GM23248 (cell line): ENCODE measurements around the gene ADCYAP1R1. TPM values are rescaled to one million over a fixed set of nuclear protein-coding genes. Genes with fewer than 3 reads are reported as not detected.

Experiments
- DNase-seq: peaks from one replicate; pipeline ENCODE4 v3.0.0-alpha.2; 2015
- H2AFZ ChIP-seq: fragments of 200-600 bp; sonication (generic); 2 replicates; pipeline ENCODE4 v1.6.1; 2016; ENCODE audit warnings: antibody characterized with exemption
- H3F3A ChIP-seq: fragments of 200-600 bp; sonication (generic); 2 replicates; pipeline ENCODE4 v1.6.1; 2016; ENCODE audit warnings: mild to moderate bottlenecking, antibody characterized with exemption, mixed run types; ENCODE audit not compliant: insufficient read depth
- H3K27ac ChIP-seq: fragments of 200-600 bp; sonication (generic); 2 replicates; pipeline ENCODE4 v1.5.1; 2016; ENCODE audit warnings: mild to moderate bottlenecking
- H3K27me3 ChIP-seq: fragments of 200-600 bp; sonication (generic); replicated peaks from 2 replicates; pipeline ENCODE4 v1.6.1; 2016; ENCODE audit warnings: mild to moderate bottlenecking; ENCODE audit not compliant: insufficient read depth
- H3K36me3 ChIP-seq: fragments of 200-600 bp; sonication (generic); 2 replicates; pipeline ENCODE4 v1.6.1; 2016; ENCODE audit warnings: low read depth, mild to moderate bottlenecking
- H3K4me1 ChIP-seq: fragments of 200-600 bp; sonication (generic); 2 replicates; pipeline ENCODE4 v1.6.1; 2016; ENCODE audit warnings: mild to moderate bottlenecking; ENCODE audit not compliant: insufficient read depth
- H3K4me2 ChIP-seq: fragments of 200-600 bp; sonication (generic); one replicate; pipeline ENCODE4 v1.6.1; 2016; ENCODE audit warnings: mild to moderate bottlenecking; ENCODE audit not compliant: unreplicated experiment
- H3K4me3 ChIP-seq: fragments of 200-600 bp; sonication (generic); 2 replicates; pipeline ENCODE4 v1.5.1; 2016; ENCODE audit warnings: mild to moderate bottlenecking
- H3K79me2 ChIP-seq: fragments of 200-600 bp; sonication (generic); 2 replicates; pipeline ENCODE4 v1.6.1; 2016; ENCODE audit warnings: mild to moderate bottlenecking; ENCODE audit not compliant: insufficient read depth
- H3K9ac ChIP-seq: fragments of 200-600 bp; sonication (generic); 2 replicates; pipeline ENCODE4 v1.6.1; 2016; ENCODE audit warnings: mild to moderate bottlenecking
- H3K9me2 ChIP-seq: fragments of 200-600 bp; sonication (generic); 2 replicates; pipeline ENCODE4 v1.6.1; 2016; ENCODE audit warnings: mixed run types, mild to moderate bottlenecking, moderate library complexity; ENCODE audit not compliant: insufficient read depth
- H3K9me3 ChIP-seq: fragments of 200-600 bp; sonication (generic); one replicate; pipeline ENCODE4 v1.6.1; 2017; ENCODE audit warnings: low read depth
- H4K20me1 ChIP-seq: fragments of 200-600 bp; sonication (generic); 2 replicates; pipeline ENCODE4 v1.6.0; 2016; ENCODE audit not compliant: insufficient read depth
- EZH2 ChIP-seq: fragments of 200-600 bp; sonication (generic); IDR thresholded peaks from 2 replicates; pipeline ENCODE4 v1.6.1; 2018; ENCODE audit warnings: antibody characterized with exemption, mild to moderate bottlenecking; ENCODE audit not compliant: insufficient read depth, poor library complexity, severe bottlenecking
- EZH2phosphoT487 ChIP-seq: fragments of 200-600 bp; sonication (generic); IDR thresholded peaks from 2 replicates; pipeline ENCODE4 v1.6.1; 2018; ENCODE audit warnings: antibody characterized with exemption, moderate library complexity, mild to moderate bottlenecking, low read depth; ENCODE audit not compliant: insufficient read depth
- WGBS, 2 experiments: methylation state at CpG; one replicate each; pipeline ENCODE4 v1.1.6; 2015 to 2017; ENCODE audit warnings: low lambda C conversion rate in 2 of 2, low coverage in 1 of 2; ENCODE audit errors: missing lambda C conversion rate in 2 of 2; 5-methylcytosine and 5-hydroxymethylcytosine counted together
- in situ Hi-C: fragments of 300-500 bp; cut with MboI; formaldehyde crosslinking; loops from 2 replicates; pipeline ENCODE4 v1.15.0; 2020
- polyA plus RNA-seq: library from polyadenylated mRNA; unstranded; fragments of >200 nt; fragmentation: Nextera tagmentation; extraction: Ambion mirVana; gene quantifications from 2 replicates; pipeline ENCODE4 v1.2.1, GENCODE V29; 2016
- total RNA-seq: library from RNA; depleted of rRNA; stranded (reverse); fragments of >200 nt; shearing (Covaris generic); gene quantifications from 2 replicates; pipeline ENCODE4 v1.2.3, GENCODE V29; 2014

The ADCYAP1R1 gene
- total and polyA plus RNA-seq, 2 experiments from 2014 or later: 0.05 TPM; not detected in 1

DNA sequence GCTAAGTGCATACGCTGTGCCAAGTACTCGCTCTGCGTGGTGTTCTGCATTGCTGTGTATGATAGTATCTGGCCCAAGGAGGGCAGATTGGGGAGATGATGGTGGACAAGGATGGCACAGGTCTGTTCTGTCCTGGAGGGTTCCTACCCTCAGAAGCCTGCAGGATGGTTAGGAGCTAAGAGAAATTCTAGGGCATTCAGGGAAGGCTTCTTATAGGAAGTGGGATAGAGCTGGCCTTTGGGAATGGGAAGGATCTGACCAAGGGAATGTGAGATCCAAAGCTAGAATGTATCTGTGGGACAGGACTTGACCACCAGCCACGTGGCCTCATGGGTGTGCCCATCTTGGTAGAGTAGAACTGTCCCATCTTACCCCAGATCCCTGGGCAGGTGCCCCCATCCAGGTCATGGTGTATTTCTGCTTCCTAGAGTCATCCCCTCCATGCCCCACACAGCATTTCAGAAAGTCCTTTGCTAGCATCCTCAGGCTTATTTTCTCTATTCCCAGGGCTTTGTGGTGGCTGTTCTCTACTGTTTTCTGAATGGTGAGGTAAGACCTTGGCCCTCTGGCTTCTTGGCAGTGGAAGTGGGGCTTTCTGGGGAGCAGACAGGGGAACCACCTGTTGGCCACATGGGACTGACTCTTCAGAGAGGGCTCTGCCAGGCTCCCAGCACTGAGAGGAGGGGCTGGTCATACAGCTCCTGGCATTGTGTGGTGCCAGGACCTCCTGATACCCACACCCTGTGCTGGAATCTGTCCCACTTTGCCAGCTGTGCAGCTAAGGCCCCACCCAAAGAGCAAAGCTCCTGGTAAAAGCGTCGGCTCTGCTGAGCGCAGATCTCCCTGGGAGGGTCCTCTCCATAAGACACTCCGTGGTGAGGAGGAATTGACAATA is 52.5 kb downstream of the ADCYAP1R1 start:
- Histone ChIP-seq H3K9ac (no peak overlapping the region), H3K4me3 (no peak overlapping the region), H4K20me1 (no peaks in the 10 kb centered on the region), H3K27ac (no peak overlapping the region), H3F3A (no peaks in the 10 kb centered on the region), H3K4me2 (no peak overlapping the region), H3K4me1 (no peaks in the 10 kb centered on the region), H3K36me3 (no peaks in the 10 kb centered on the region), H3K79me2 (no peaks in the 10 kb centered on the region), H3K9me3 (no peaks in the 10 kb centered on the region), H2AFZ (no peak overlapping the region), H3K9me2 (no peaks in the 10 kb centered on the region), H3K27me3 (no peaks in the 10 kb centered on the region)
- in situ Hi-C loops: no loop called here
- DNase-seq: no peak
- 40% methylated on average over 8 of the region's 8 CpGs for WGBS, 2 experiments
- TF ChIP-seq EZH2: no peak
- TF ChIP-seq EZH2phosphoT487: no peak

DNA sequence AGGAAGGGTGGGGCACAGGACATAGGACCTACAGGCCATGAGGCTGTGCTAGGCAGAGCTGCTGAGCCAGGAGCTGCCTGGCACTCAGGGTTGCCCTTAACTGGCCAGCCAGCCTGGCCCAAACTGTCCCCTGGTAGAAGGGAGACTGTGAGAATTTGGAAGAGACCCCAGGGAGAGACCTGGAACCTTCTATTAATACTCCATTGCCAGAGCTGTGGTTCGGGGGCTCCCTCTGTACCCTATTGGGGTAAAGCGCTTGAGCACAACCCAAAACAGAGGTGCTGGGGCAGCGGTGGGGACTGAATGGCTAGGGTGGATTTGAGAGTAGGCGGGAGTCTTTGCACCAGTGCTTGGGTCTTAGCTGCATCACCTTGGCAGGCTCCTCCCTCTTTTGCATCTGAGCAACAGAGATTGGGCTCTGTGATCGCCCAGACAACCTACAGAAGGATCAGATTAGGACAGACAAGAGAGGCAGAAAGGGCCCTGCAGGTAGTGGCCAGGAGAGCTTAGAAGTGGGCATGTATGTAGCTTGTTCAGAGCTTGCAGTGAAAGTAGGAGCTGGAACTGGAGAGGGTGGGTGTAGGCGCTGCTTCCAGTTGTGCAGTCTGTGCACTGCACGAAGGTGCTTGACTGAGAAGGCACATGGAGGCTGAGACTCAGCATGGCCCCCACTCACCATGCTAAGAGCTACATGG is 53.3 kb downstream of the ADCYAP1R1 start:
- Histone ChIP-seq H3K27me3 (no peaks in the 10 kb centered on the region), H4K20me1 (no peaks in the 10 kb centered on the region), H3K9ac (no peak overlapping the region), H3K4me3 (no peak overlapping the region), H3K4me1 (no peaks in the 10 kb centered on the region), H3K27ac (no peak overlapping the region), H3K79me2 (no peaks in the 10 kb centered on the region), H3K9me2 (no peaks in the 10 kb centered on the region), H3F3A (no peaks in the 10 kb centered on the region), H2AFZ (no peak overlapping the region), H3K4me2 (no peak overlapping the region), H3K9me3 (no peaks in the 10 kb centered on the region), H3K36me3 (no peaks in the 10 kb centered on the region)
- WGBS, 2 experiments: 53 to 57% methylated on average over 7 of the region's 7 CpGs
- DNase-seq: no peak
- in situ Hi-C loops: no loop called here
- TF ChIP-seq EZH2 (no peak), EZH2phosphoT487 (no peak)

DNA sequence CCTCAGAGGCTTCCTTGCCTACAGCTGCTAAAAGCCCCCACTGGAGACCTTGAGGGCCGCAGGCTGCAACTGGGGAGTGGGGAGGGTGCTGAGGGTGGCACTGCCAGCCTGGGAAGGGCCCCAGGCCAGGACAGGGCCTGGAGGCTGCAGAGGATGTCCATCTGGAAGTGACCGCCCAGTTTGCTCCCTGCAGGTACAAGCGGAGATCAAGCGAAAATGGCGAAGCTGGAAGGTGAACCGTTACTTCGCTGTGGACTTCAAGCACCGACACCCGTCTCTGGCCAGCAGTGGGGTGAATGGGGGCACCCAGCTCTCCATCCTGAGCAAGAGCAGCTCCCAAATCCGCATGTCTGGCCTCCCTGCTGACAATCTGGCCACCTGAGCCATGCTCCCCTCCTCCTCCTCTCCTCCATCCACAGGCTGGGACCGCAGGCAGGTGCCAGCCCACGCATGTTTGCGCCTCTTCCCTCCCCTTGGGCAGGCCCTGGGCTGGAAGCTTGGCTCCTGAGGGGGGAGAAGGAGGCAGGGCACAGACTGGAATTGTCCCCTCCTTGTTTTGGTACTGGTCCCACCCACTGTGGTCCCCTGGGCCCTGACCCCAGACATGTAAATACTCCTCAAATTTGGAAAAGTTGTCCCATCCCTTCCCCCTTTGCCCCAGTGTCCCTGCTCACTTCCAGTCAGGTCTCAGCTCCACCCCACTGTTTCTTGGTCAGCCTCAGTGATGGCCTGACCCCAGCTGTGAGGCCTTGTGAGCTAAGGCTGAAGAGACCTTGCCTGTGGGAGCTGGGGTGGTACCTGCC is 54.4 kb downstream of the ADCYAP1R1 start:
- Histone ChIP-seq H4K20me1 (no peaks in the 10 kb centered on the region), H3K36me3 (no peaks in the 10 kb centered on the region), H3K4me1 (no peaks in the 10 kb centered on the region), H2AFZ (no peak overlapping the region), H3K9me2 (no peaks in the 10 kb centered on the region), H3K4me3 (no peak overlapping the region), H3K79me2 (no peaks in the 10 kb centered on the region), H3K27ac (no peak overlapping the region), H3K9me3 (no peaks in the 10 kb centered on the region), H3K9ac (no peak overlapping the region), H3K4me2 (no peak overlapping the region), H3K27me3 (no peaks in the 10 kb centered on the region), H3F3A (no peaks in the 10 kb centered on the region)
- 73 to 85% methylated on average over 7 to 13 of the region's 13 CpGs for WGBS, 2 experiments
- DNase-seq: no peak
- in situ Hi-C loops: no loop called here
- TF ChIP-seq EZH2phosphoT487 (no peak), EZH2 (no peak)
